Mucosa of stomach (tissue), 1 donor: ENCODE results near the gene RRAS2.
"Not testable (repeated sequence)": the region's sequence is repeated elsewhere in the genome, so short reads cannot be mapped to it uniquely, and the experiment has no call there.

Experiments used
- H3K27me3 ChIP-seq: one replicate; pipeline ENCODE4 v1.7.0; 2013; ENCODE audit warnings: mild to moderate bottlenecking, low read length; ENCODE audit not compliant: control insufficient read depth, insufficient read depth
- H3K36me3 ChIP-seq: one replicate; pipeline ENCODE4 v1.7.0; 2013; ENCODE audit warnings: low read length; ENCODE audit not compliant: control insufficient read depth, insufficient read depth
- H3K4me1 ChIP-seq: one replicate; pipeline ENCODE4 v1.7.0; 2013; ENCODE audit warnings: mild to moderate bottlenecking, low read length; ENCODE audit not compliant: control insufficient read depth, insufficient read depth
- H3K4me3 ChIP-seq: one replicate; pipeline ENCODE4 v1.7.0; 2013; ENCODE audit warnings: low read length
- H3K9ac ChIP-seq: one replicate; pipeline ENCODE4 v1.7.0; 2013; ENCODE audit warnings: mild to moderate bottlenecking, low read length, moderate library complexity
- H3K9me3 ChIP-seq: one replicate; pipeline ENCODE4 v1.7.0; 2013; ENCODE audit warnings: mild to moderate bottlenecking, low read length, moderate library complexity; ENCODE audit not compliant: control insufficient read depth
- donor health status: Pancreatic carcinoma.

The RRAS2 gene

DNA sequence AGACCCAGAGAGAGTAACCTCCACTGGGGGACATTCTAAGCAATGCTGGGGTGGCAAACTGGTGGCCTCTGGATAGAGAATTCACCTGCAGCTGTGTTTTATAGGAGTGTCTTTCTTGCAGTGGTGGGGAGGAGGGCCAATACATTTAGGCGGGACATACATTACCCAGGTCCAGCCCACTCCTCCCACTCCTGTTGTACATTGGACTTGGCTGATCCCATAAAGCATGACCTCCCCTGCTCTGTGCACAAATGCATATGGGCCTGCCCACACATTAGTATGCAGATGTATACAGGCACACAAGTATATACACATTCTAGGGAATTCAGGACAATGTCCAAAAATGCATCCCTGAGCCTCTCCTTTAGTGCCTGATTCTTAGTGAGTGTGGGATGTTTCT, 99.1 kb downstream of the RRAS2 start:
- Histone ChIP-seq H3K27me3 (peaks cover 17% of the 10 kb centered on the region), H3K9ac (no peak overlapping the region), H3K4me1 (peaks cover 17% of the 10 kb centered on the region), H3K4me3 (no peak overlapping the region), H3K36me3 (no peaks in the 10 kb centered on the region), H3K9me3 (no peaks in the 10 kb centered on the region)

DNA sequence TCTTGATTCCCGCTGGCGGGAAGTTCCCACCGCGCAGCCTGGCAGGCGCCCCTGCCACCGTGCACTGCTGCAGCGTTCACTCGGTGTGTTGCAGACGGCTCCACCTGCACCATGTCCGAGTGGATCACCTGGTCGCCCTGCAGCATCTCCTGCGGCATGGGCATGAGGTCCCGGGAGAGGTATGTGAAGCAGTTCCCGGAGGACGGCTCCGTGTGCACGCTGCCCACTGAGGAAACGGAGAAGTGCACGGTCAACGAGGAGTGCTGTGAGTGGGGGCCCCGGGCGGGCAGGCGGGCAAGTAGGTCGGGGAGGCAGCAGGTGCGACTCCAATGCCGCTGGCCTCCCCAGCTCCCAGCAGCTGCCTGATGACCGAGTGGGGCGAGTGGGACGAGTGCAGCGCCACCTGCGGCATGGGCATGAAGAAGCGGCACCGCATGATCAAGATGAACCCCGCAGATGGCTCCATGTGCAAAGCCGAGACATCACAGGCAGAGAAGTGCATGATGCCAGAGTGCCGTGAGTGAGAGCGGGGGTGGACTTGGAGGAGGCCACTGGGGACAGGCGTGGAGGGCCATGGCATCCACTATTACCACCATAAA, 99.7 kb downstream of the RRAS2 start:
- Histone ChIP-seq H3K4me1 (peaks cover 17% of the 10 kb centered on the region), H3K4me3 (no peak overlapping the region), H3K9ac (no peak overlapping the region), H3K36me3 (no peaks in the 10 kb centered on the region), H3K9me3 (no peaks in the 10 kb centered on the region), H3K27me3 (peaks cover 17% of the 10 kb centered on the region)

GRCh38 chr11:14258221-14258935, 100.6 kb downstream of the RRAS2 start:
- H3K4me1 ChIP-seq, result peaks cover 17% of the 10 kb centered on the region
- H3K9ac ChIP-seq, result no peak overlapping the region
- no peaks in the 10 kb centered on the region for H3K9me3 ChIP-seq
- no peak overlapping the region for H3K4me3 ChIP-seq
- H3K36me3 ChIP-seq, result no peaks in the 10 kb centered on the region
- peaks cover 17% of the 10 kb centered on the region for H3K27me3 ChIP-seq

DNA sequence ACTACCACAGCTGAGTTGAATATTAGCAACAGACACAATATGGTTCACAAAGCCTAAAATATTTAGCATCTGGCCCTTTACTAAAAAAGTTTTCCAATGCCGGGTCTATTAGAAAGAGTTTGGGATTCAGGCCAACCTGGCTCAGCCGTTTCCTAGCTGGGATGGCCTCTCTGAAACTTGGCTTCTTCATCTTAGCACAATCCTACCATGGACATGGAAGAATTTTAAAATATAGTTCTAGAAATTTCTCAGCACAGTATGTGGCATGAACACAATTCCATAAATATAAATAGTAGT, 103.8 kb downstream of the RRAS2 start:
- Histone ChIP-seq H3K36me3 (no peaks in the 10 kb centered on the region), H3K9ac (no peak overlapping the region), H3K27me3 (peaks cover 10% of the 10 kb centered on the region), H3K4me1 (peaks cover 17% of the 10 kb centered on the region), H3K9me3 (no peaks in the 10 kb centered on the region), H3K4me3 (no peak overlapping the region)

- H3K4me3 ChIP-seq, result no peak overlapping the region
- H3K4me1 ChIP-seq, result peaks cover 14% of the 10 kb centered on the region
- H3K9ac ChIP-seq, result no peak overlapping the region
- H3K36me3 ChIP-seq, result no peaks in the 10 kb centered on the region
- no peaks in the 10 kb centered on the region for H3K9me3 ChIP-seq
- peaks cover 5% of the 10 kb centered on the region for H3K27me3 ChIP-seq
These were observed 104.3 kb downstream of the RRAS2 start for GRCh38 chr11:14254533-14255237.

DNA sequence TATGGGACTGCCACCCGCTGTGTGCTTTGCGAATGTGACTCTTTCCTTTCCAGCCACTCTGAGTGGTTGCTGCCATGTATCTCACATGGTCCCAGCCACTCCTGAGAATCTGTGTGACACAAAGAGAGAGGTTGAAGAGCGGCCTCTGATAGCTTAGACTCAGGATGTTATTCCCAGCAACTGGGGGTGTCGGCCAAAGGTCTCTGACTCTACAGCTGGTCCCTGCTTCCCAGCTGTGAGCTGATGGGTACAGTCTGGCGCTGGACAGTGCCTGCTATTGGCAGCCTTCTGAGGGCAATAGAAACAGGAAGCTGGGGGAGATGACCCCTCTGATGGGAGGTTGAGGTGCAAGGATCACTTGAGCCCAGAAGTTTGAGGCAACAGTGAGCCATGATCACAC, 105.1 kb downstream of the RRAS2 start:
- peaks cover 7% of the 10 kb centered on the region for H3K4me1 ChIP-seq
- no peak overlapping the region for H3K4me3 ChIP-seq
- H3K9me3 ChIP-seq, result no peaks in the 10 kb centered on the region
- no peaks in the 10 kb centered on the region for H3K36me3 ChIP-seq
- no peaks in the 10 kb centered on the region for H3K27me3 ChIP-seq
- no peak overlapping the region for H3K9ac ChIP-seq

GRCh38 chr11:14253421-14253820, 105.6 kb downstream of the RRAS2 start:
- Histone ChIP-seq H3K4me3 (no peak overlapping the region), H3K9me3 (no peaks in the 10 kb centered on the region), H3K9ac (no peak overlapping the region), H3K36me3 (no peaks in the 10 kb centered on the region), H3K27me3 (no peaks in the 10 kb centered on the region), H3K4me1 (peaks cover 7% of the 10 kb centered on the region)

DNA sequence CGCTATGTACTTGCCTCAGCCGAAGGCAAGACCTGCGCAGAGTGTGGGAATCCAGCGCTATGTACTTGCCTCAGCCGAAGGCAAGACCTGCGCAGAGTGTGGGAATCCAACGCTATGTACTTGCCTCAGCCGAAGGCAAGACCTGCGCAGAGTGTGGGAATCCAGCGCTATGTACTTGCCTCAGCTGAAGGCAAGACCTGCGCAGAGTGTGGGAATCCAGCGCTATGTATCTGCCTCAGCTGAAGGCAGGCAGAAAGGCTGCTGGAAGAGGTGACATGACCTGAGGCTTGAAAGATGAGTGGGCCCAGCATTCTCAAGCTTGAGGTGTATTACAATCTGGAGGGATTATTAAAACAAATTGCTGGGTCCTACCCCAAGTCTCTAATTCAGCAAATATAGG, 106.5 kb downstream of the RRAS2 start:
- H3K4me3 ChIP-seq, H3K27me3 ChIP-seq, H3K9me3 ChIP-seq, H3K4me1 ChIP-seq, H3K9ac ChIP-seq, H3K36me3 ChIP-seq: not testable (repeated sequence)

DNA sequence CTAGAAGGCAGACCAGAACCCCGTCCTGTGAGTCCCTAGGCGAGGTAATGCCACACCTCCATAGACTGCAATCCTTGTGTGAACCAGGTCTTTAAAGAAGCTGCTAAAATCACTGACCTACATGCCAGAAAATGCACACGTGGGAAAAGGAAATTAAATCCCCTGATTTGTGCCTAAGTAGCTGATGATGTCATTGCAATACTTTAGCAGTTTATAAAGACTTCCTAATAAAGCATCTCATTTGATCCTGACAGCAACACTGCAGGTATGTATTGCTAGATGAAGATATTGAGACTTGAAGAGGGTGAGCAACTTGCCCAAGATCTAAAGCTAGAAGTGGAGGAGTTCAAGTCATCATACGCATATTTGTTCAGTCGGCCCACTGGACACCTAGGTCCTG, 107.2 kb downstream of the RRAS2 start:
- H3K27me3 ChIP-seq, result no peaks in the 10 kb centered on the region
- H3K9me3 ChIP-seq, result no peaks in the 10 kb centered on the region
- no peaks in the 10 kb centered on the region for H3K4me1 ChIP-seq
- H3K9ac ChIP-seq, result no peak overlapping the region
- H3K4me3 ChIP-seq, result no peak overlapping the region
- no peaks in the 10 kb centered on the region for H3K36me3 ChIP-seq

DNA sequence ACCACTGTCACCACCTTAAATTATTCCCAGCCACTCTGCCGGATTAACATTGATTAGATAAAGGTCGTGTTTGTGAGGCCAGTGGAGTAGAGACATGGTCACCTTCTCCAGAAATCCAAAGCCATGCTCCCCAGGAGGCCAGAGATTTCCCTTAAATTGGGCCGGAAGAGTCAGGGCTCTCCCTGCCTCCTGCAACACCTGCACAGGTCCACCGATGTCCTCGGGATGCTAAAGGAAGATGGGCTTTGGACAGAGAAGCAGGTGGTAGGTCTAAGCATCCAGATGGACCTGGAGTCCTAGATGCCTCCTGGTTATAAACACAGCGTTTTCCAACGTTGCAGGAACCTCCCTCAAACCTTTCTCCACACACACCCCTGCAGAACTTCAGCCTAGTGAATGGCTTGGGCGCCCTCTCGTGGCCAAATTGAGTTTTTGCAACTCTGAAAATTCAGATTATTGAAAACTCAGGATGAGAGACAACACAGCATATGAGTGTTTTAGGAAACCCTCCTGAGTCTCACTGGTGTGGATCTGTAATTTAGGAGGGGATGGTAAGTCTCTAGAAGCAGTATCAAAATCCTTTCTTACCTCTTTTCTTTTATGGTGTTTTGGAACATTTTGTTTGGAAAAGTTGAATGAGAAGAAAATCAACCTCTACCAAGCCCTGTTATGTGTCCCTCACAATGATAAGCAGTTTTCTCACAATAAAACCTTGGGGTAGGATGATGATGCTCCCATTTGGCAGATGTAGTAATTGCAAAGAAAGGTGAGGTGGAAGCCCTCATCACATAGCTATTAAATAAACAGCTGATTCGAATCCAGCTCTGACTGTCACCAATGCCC, 109.6 kb downstream of the RRAS2 start:
- Histone ChIP-seq H3K27me3 (no peaks in the 10 kb centered on the region), H3K9me3 (no peaks in the 10 kb centered on the region), H3K4me1 (no peaks in the 10 kb centered on the region), H3K9ac (no peak overlapping the region), H3K4me3 (no peak overlapping the region), H3K36me3 (no peaks in the 10 kb centered on the region)

DNA sequence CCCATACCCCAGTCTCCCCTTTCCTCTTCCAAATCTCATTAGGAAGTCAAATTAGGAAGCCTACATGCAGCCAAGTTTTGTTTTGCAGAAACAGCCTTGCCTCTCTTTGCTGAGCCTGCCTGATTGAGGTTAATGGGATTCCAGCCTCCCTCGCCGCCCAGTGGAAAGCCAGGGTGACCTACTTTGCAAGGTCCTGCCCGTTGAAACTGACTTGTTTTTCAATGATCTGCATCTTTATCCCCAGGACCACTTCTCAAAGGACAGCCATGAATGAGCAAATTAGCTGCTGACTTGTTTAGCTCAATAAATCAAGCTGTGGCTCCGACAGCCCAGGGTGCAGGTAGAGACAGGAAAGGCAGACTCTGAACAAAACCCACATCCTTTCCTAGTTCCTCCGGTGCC, 110.4 kb downstream of the RRAS2 start:
- H3K9ac ChIP-seq, result no peak overlapping the region
- H3K36me3 ChIP-seq, result no peaks in the 10 kb centered on the region
- H3K9me3 ChIP-seq, result no peaks in the 10 kb centered on the region
- no peak overlapping the region for H3K4me3 ChIP-seq
- H3K27me3 ChIP-seq, result no peaks in the 10 kb centered on the region
- no peaks in the 10 kb centered on the region for H3K4me1 ChIP-seq

DNA sequence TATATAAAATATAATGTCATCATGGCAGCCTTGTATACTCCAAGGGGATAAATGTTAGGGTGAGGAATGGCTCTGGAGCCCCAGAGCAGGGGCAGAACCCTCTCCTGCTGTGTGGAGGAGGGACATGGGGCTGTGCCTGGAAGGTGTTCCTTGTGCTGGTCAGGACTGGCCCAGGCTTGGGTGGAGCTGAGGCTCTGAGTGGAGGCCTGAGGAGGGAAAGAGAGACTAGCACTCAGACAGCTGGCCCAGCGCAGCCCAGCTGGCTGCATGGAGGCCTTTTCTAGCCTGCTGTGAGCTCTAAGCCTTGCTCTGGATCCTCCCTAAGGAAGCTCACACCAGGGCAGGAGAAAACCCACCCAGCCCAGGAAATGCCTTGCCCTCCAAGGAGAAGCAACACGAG, 113.5 kb downstream of the RRAS2 start:
- H3K27me3 ChIP-seq, result no peaks in the 10 kb centered on the region
- H3K9ac ChIP-seq, result no peak overlapping the region
- H3K4me3 ChIP-seq, result no peak overlapping the region
- H3K36me3 ChIP-seq, result no peaks in the 10 kb centered on the region
- H3K4me1 ChIP-seq, result no peaks in the 10 kb centered on the region
- no peaks in the 10 kb centered on the region for H3K9me3 ChIP-seq
